GM12874 (cell line): ENCODE measurements around the gene AIFM3.

Source experiments
- CTCF ChIP-seq: IDR thresholded peaks from 2 replicates; pipeline ENCODE4 v1.5.1; 2011; ENCODE audit warnings: low read depth, mild to moderate bottlenecking, control low read depth, low read length, moderate library complexity; ENCODE audit not compliant: insufficient read depth

Gene AIFM3

GRCh38 chr22:20966883-20967696 lies at the start of gene AIFM3:
Gene AIFM3, plus strand, starts transcription at chr22:20967255. Its CDS starts 690 bp downstream, at chr22:20967945.
- TF ChIP-seq CTCF = no peak

DNA sequence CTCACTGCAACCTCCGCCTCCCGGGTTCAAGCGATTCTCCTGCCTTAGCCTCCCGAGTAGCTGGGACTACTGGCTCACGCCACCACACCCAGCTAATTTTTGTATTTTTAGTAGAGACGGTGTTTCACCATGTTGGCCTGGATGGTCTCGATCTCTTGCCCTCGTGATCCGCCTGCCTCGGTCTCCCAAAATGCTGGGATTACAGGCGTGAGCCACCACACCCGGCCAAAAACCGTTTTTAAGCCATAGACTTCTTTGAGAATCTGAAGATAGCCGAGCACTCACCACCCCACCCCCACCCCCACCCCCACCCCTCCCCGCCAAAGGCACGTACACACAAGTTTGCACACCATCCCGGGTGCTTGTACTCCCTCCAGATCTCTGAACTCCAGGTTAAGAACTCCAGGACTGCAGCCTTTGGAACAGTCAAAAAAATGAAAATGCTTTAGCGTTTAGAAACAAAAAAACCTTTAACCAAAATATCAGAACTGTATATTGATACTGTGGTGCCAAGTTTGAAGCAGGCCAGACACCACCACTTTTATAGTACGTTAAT lies 48.3 kb upstream of the AIFM3 start:
- TF ChIP-seq CTCF = no peak

- TF ChIP-seq CTCF = no peak
These were observed 47.3 kb upstream of the AIFM3 start for GRCh38 chr22:20919718-20920117.

- no peak for TF ChIP-seq CTCF
These were observed 46.2 kb upstream of the AIFM3 start for GRCh38 chr22:20920881-20921203.

- no peak for TF ChIP-seq CTCF
These were observed 44.8 kb upstream of the AIFM3 start for GRCh38 chr22:20922141-20922751.

DNA sequence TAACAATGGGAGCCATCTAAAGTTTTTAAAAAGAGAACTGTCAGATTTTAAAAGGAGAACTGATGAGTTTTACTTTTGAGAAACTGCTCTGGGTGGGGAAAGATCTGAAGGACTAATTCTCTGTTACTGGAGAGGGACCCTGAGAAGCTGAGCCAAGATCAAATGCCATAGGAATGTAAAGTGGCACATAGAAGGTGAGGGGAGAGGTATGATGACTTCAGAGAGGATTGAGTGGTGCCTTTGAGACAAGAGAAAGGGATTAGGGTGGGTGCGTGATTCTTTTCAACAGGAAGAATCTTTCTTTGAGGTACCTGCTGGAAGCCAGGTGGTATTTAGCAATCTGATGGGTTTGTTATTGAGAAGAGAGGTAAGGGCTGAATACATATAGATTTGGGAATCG lies 40.8 kb upstream of the AIFM3 start:
- no peak for TF ChIP-seq CTCF

GRCh38 chr22:20927940-20928572 lies 39.0 kb upstream of the AIFM3 start:
- no peak for TF ChIP-seq CTCF
